CD4-positive, alpha-beta T cell (primary cell): ENCODE measurements around the gene STOX2. TPM values are rescaled to one million over a fixed set of nuclear protein-coding genes. Genes with fewer than 3 reads are reported as not detected.
"Not testable (repeated sequence)": the region's sequence is repeated elsewhere in the genome, so short reads cannot be mapped to it uniquely, and the experiment has no call there.

Experiments
- ATAC-seq: fragments of 200-7000 bp; cut with Tn5 transposase; one replicate; pipeline ENCODE4 v1.10.0; 2022; ENCODE audit warnings: mild to moderate bottlenecking; ENCODE audit not compliant: poor library complexity
- CTCF ChIA-PET: fragments of 350-600 bp; sonication (Branson Sonifier 250); formaldehyde crosslinking; loops from one replicate; lab custom pipeline; 2021; ENCODE audit warnings: antibody characterized with exemption, inconsistent platforms; lab: Charles Lee
- POLR2A ChIA-PET: fragments of 350-600 bp; sonication (Branson Sonifier 250); formaldehyde crosslinking; loops from one replicate; lab custom pipeline; 2021; ENCODE audit warnings: antibody characterized with exemption, inconsistent platforms; lab: Charles Lee
- DNase-seq, 14 experiments: peaks; one replicate each; pipeline ENCODE4 v3.0.0-alpha.2; 2013 to 2020; ENCODE audit warnings: mixed read lengths in 2 of 14
- H3K27ac ChIP-seq, 2 donors: one replicate each; pipeline versions ENCODE4 v1.5.1 to v1.7.0; 2013; ENCODE audit warnings: low read length in 2 of 2, low read depth in 1 of 2, mild to moderate bottlenecking in 1 of 2
- H3K27me3 ChIP-seq, 2 experiments: 1 replicate in 1 of 2; 2 replicates in 1 of 2; pipeline versions ENCODE4 v1.6.1 to v1.7.0; 2013; ENCODE audit warnings: low read length in 2 of 2, control low read depth in 1 of 2, mild to moderate bottlenecking in 1 of 2, moderate library complexity in 1 of 2; ENCODE audit not compliant: insufficient read depth in 2 of 2, control insufficient read depth in 1 of 2
- H3K36me3 ChIP-seq: one replicate; pipeline ENCODE4 v1.6.1; 2013; ENCODE audit warnings: low read length, control low read depth; ENCODE audit not compliant: insufficient read depth
- H3K4me1 ChIP-seq: one replicate; pipeline ENCODE4 v1.6.1; 2013; ENCODE audit warnings: low read length, control low read depth; ENCODE audit not compliant: insufficient read depth
- H3K4me3 ChIP-seq: one replicate; pipeline ENCODE4 v1.5.1; 2013; ENCODE audit warnings: mild to moderate bottlenecking, low read length, moderate library complexity
- H3K9me3 ChIP-seq, 2 experiments: 1 replicate in 1 of 2; 2 replicates in 1 of 2; pipeline versions ENCODE4 v1.6.1 to v1.7.0; 2013; ENCODE audit warnings: low read length in 2 of 2, mild to moderate bottlenecking in 2 of 2, control low read depth in 1 of 2, moderate library complexity in 1 of 2; ENCODE audit not compliant: control insufficient read depth in 1 of 2, insufficient read depth in 1 of 2
- H3K27ac Mint-ChIP-seq: one replicate; pipeline ENCODE4 v1.8.0; 2020; ENCODE audit warnings: mixed read lengths
- H3K27me3 Mint-ChIP-seq: one replicate; pipeline ENCODE4 v1.8.0; 2021; ENCODE audit warnings: mixed read lengths
- H3K36me3 Mint-ChIP-seq: one replicate; pipeline ENCODE4 v1.8.0; 2021; ENCODE audit warnings: low read depth, mixed read lengths
- H3K4me1 Mint-ChIP-seq: one replicate; pipeline ENCODE4 v1.8.0; 2021; ENCODE audit warnings: low read depth, mixed read lengths
- H3K4me3 Mint-ChIP-seq: one replicate; pipeline ENCODE4 v1.8.0; 2020; ENCODE audit warnings: mild to moderate bottlenecking, mixed read lengths
- H3K9me3 Mint-ChIP-seq: one replicate; pipeline ENCODE4 v1.8.0; 2020; ENCODE audit warnings: mixed read lengths
- intact Hi-C, 2 experiments: fragments of 100-400 bp; cut with DNase I in 1 of 2; cut with micrococcal nuclease in 1 of 2; formaldehyde crosslinking; loops; one replicate each; pipeline versions ENCODE4 v1.15.1 to v1.9.0; 2023 to 2025; cut with DNase I, micrococcal nuclease
- total RNA-seq, 174 experiments: library from RNA in 2 of 174; stranded (reverse) in 2 of 174; gene quantifications; one replicate each; pipeline ENCODE4 v1.2.3 and lab custom pipeline; 2021 to 2026
- TF ChIP-seq, protein P1 (sequence below): fragments of 200-600 bp; IDR thresholded peaks from one replicate; pipeline ENCODE4 v1.8.0; 2022; ENCODE audit warnings: antibody characterized with exemption, mild to moderate bottlenecking

STOX2 gene
- total RNA-seq, 2 experiments from 2014 or later, result not detected

DNA sequence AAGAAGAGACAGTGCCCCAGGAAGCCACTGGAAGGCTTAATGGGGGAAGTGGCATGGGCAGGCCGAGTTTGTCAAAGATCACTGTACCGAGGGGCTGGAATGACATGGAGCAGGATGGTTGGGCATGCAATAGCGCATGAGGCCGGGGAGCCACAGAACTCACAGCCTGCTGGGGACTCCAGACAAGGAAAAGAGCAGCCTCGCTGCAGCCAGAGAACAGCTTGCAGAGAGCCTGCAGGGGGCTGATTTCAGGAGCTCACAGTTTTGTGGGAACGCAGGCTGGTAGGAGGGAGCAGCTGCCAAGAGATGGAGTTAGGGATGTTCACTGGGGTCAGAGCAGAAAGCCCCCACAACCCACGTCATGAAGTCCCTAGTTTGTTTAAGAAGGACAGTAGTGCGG lies 45.4 kb downstream of the STOX2 start:
- Mint-ChIP-seq H3K4me3 (no peak overlapping the region), H3K4me1 (no peaks in the 10 kb centered on the region), H3K27me3 (no peaks in the 10 kb centered on the region), H3K27ac (no peak overlapping the region), H3K9me3 (no peaks in the 10 kb centered on the region), H3K36me3 (no peaks in the 10 kb centered on the region)
- POLR2A ChIA-PET, result no interaction called here
- peaks cover 0 to 3% of the 10 kb centered on the region in 2 experiments for H3K9me3 ChIP-seq
- no peaks in the 10 kb centered on the region for H3K36me3 ChIP-seq
- no peak overlapping the region for H3K4me3 ChIP-seq
- TF ChIP-seq, protein P1, sequence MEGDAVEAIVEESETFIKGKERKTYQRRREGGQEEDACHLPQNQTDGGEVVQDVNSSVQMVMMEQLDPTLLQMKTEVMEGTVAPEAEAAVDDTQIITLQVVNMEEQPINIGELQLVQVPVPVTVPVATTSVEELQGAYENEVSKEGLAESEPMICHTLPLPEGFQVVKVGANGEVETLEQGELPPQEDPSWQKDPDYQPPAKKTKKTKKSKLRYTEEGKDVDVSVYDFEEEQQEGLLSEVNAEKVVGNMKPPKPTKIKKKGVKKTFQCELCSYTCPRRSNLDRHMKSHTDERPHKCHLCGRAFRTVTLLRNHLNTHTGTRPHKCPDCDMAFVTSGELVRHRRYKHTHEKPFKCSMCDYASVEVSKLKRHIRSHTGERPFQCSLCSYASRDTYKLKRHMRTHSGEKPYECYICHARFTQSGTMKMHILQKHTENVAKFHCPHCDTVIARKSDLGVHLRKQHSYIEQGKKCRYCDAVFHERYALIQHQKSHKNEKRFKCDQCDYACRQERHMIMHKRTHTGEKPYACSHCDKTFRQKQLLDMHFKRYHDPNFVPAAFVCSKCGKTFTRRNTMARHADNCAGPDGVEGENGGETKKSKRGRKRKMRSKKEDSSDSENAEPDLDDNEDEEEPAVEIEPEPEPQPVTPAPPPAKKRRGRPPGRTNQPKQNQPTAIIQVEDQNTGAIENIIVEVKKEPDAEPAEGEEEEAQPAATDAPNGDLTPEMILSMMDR, result no peak
- CTCF ChIA-PET, result no interaction called here
- ATAC-seq (no peak), DNase-seq (no peak)
- H3K4me1 ChIP-seq, result no peaks in the 10 kb centered on the region
- peaks cover under 1 to 3% of the 10 kb centered on the region in 2 experiments for H3K27me3 ChIP-seq
- intact Hi-C loops, result no loop called here
- H3K27ac ChIP-seq, result no peak overlapping the region

DNA sequence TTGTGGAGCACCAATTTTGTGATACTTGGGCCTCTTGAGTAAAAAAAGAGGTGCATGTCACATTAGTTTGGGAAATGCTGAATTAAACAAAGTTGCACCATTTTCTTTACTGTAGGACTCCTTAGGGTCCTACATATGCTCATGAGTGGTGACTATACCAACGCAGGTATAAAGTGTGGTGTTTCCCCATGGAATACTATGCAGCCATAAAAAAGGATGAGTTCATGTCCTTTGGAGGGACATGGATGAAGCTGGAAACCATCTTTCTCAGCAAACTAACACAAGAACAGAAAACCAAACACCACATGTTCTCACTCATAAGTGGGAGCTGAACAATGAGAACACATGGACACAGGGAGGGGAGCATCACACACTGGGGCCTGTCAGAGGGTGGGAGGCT lies 47.5 kb downstream of the STOX2 start:
- H3K36me3 ChIP-seq, H3K36me3 Mint-ChIP-seq, CTCF ChIA-PET, H3K27me3 ChIP-seq, H3K4me3 Mint-ChIP-seq, DNase-seq, H3K4me3 ChIP-seq, POLR2A ChIA-PET, H3K27ac Mint-ChIP-seq, H3K27me3 Mint-ChIP-seq, H3K4me1 Mint-ChIP-seq, H3K4me1 ChIP-seq, H3K9me3 Mint-ChIP-seq, ATAC-seq, H3K27ac ChIP-seq, H3K9me3 ChIP-seq: not testable (repeated sequence)
- intact Hi-C loops, result loop anchor here in 1 of 2 experiments (1.0 kb wide), 1 partner anchor 9 kb away; no protein-coding TSS in a partner anchor

DNA sequence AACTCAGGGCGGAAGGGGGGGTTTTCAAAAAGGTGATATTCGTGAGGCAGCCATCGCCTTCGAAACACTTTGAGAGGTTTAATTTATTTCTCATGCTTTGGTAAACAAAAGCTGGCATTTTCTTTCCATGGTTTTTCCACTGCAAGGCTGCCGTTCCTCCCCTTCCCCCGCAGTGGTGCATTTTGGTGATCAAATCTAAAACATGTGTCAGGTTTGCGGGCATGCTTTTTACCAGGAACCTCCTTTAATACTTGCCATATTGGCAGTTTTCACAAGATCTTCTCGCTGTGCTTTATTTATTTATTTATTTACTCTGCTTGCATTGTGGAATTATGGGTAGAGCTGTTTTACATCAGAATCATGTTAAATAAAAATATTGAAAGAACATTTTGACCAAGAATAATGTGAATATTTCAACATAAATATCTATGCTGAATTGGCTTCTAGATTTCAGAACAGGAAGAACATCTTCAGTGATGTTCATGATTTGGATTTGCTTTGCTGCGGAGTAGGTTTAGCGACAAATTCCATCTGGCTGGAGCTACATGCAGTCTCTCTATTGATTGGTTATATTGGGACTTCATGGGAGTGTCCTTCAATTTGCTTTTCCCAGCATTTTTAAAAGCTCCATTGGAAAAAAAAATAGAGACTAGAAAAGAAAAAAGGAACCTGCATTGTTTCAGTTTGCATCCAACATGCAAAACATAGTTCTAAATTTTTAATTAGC lies 54.4 kb downstream of the STOX2 start:
- Histone ChIP-seq H3K36me3 (no peaks in the 10 kb centered on the region), H3K27ac (no peak overlapping the region), H3K4me3 (no peak overlapping the region), H3K9me3 (peaks cover 0 to 3% of the 10 kb centered on the region in 2 experiments), H3K27me3 (peaks cover 7 to 9% of the 10 kb centered on the region in 2 experiments), H3K4me1 (no peaks in the 10 kb centered on the region)
- no peak for ATAC-seq
- intact Hi-C loops, result no loop called here
- no peaks in the 10 kb centered on the region for H3K36me3 Mint-ChIP-seq
- ChIA-PET POLR2A (no interaction called here), CTCF (no interaction called here)
- H3K9me3 Mint-ChIP-seq, result no peaks in the 10 kb centered on the region
- H3K27me3 Mint-ChIP-seq, result peaks cover 5% of the 10 kb centered on the region
- no peak for DNase-seq
- no peaks in the 10 kb centered on the region for H3K4me1 Mint-ChIP-seq
- no peak overlapping the region for H3K4me3 Mint-ChIP-seq
- no peak overlapping the region for H3K27ac Mint-ChIP-seq
- TF ChIP-seq, protein P1, result no peak

DNA sequence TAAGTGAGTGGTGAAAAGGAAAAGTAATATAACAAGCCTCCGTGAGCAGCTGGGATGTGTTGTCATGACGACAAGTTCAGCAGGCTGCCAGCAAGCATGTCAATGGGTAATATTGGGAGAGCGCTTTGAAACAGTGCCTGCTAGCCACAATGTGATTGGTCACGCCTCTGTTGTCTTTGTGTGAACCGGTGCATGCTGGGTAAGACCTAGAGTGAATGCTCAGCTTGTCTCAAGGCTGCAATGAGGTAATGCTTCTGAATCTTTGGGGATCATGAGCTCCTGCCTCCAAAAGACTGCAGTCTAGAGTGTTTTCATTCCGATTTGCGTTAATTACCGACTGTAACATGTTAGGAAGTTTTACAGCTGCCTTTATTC lies 54.9 kb downstream of the STOX2 start:
- no peaks in the 10 kb centered on the region for H3K4me1 ChIP-seq
- Mint-ChIP-seq H3K9me3 (no peaks in the 10 kb centered on the region), H3K27me3 (peaks cover 6% of the 10 kb centered on the region), H3K4me3 (no peak overlapping the region), H3K4me1 (no peaks in the 10 kb centered on the region), H3K36me3 (no peaks in the 10 kb centered on the region), H3K27ac (no peak overlapping the region)
- H3K27me3 ChIP-seq, result peaks cover 7 to 10% of the 10 kb centered on the region in 2 experiments
- H3K4me3 ChIP-seq, result no peak overlapping the region
- no peaks in the 10 kb centered on the region for H3K36me3 ChIP-seq
- DNase-seq (no peak), ATAC-seq (no peak)
- H3K9me3 ChIP-seq, result no peaks in the 10 kb centered on the region
- CTCF ChIA-PET, result no interaction called here
- TF ChIP-seq, protein P1, result no peak
- H3K27ac ChIP-seq, result no peak overlapping the region
- POLR2A ChIA-PET, result no interaction called here
- intact Hi-C loops, result no loop called here
